WTC11 (cell line): ENCODE measurements around the gene EAF1. TPM values are rescaled to one million over a fixed set of nuclear protein-coding genes. Genes with fewer than 3 reads are reported as not detected.

Experiments
- ATAC-seq: fragments of 200-7000 bp; cut with Tn5 transposase; 2 replicates; pipeline ENCODE4 v1.10.0; 2021; ENCODE audit warnings: mild to moderate bottlenecking, moderate library complexity
- CTCF ChIA-PET: fragments of 300-600 bp; sonication (Branson Sonifier 250); formaldehyde crosslinking; loops from one replicate; lab custom pipeline; 2021; ENCODE audit warnings: antibody characterized with exemption; lab: Charles Lee
- POLR2A ChIA-PET: fragments of 350-600 bp; sonication (Branson Sonifier 250); formaldehyde crosslinking; loops from one replicate; lab custom pipeline; 2021; ENCODE audit warnings: antibody characterized with exemption; lab: Charles Lee
- DNase-seq: peaks from one replicate; pipeline ENCODE4 v3.0.0; 2021; ENCODE audit warnings: low spot score
- H3K27ac Mint-ChIP-seq: 2 replicates; pipeline ENCODE4 v1.8.0; 2021; ENCODE audit warnings: mixed read lengths
- H3K27me3 Mint-ChIP-seq: 2 replicates; pipeline ENCODE4 v1.8.0; 2021; ENCODE audit warnings: low read depth, mild to moderate bottlenecking, moderate library complexity, mixed read lengths
- H3K36me3 Mint-ChIP-seq: 2 replicates; pipeline ENCODE4 v1.8.0; 2021; ENCODE audit warnings: mixed read lengths
- H3K4me1 Mint-ChIP-seq: 2 replicates; pipeline ENCODE4 v1.8.0; 2022; ENCODE audit warnings: mixed read lengths
- H3K4me3 Mint-ChIP-seq: 2 replicates; pipeline ENCODE4 v1.8.0; 2021; ENCODE audit warnings: mild to moderate bottlenecking, moderate library complexity, mixed read lengths
- H3K9me3 Mint-ChIP-seq: 2 replicates; pipeline ENCODE4 v1.8.0; 2021; ENCODE audit warnings: mixed read lengths
- FOXK1 ChIP-seq: sonication (generic); formaldehyde crosslinking; IDR thresholded peaks from 2 replicates; pipeline ENCODE4 v1.8.0; 2022; ENCODE audit warnings: mild to moderate bottlenecking, moderate library complexity, missing genetic modification reagents
- GRHL2 ChIP-seq: fragments of 250-450 bp; sonication (Bioruptor Pico); IDR thresholded peaks from 2 replicates; pipeline ENCODE4 v1.8.0; 2022; ENCODE audit warnings: mild to moderate bottlenecking, moderate library complexity; ENCODE audit not compliant: insufficient replicate concordance, severe bottlenecking
- NFE2L1 ChIP-seq: sonication (generic); formaldehyde crosslinking; IDR thresholded peaks from 2 replicates; pipeline ENCODE4 v1.8.1; 2023; ENCODE audit warnings: missing genetic modification reagents
- NR3C1 ChIP-seq: sonication (generic); formaldehyde crosslinking; conservative IDR thresholded peaks from 2 replicates; pipeline ENCODE4 v1.8.1; 2023; ENCODE audit warnings: low read depth, mild to moderate bottlenecking, missing genetic modification reagents
- PRRX2 ChIP-seq: fragments of 250-450 bp; sonication (Bioruptor Pico); IDR thresholded peaks from 2 replicates; pipeline ENCODE4 v1.8.0; 2021; ENCODE audit warnings: mild to moderate bottlenecking
- RELA ChIP-seq: sonication (generic); formaldehyde crosslinking; IDR thresholded peaks from 2 replicates; pipeline ENCODE4 v1.8.1; 2022; ENCODE audit warnings: missing genetic modification reagents, mild to moderate bottlenecking, borderline replicate concordance
- TEAD4 ChIP-seq: sonication (generic); formaldehyde crosslinking; IDR thresholded peaks from 2 replicates; pipeline ENCODE4 v1.8.0; 2022; ENCODE audit warnings: mild to moderate bottlenecking, missing genetic modification reagents
- ZNF121 ChIP-seq: sonication (generic); formaldehyde crosslinking; IDR thresholded peaks from 2 replicates; pipeline ENCODE4 v1.8.0; 2023; ENCODE audit warnings: missing genetic modification reagents
- ZNF416 ChIP-seq: fragments of 250-450 bp; sonication (Bioruptor Pico); IDR thresholded peaks from 2 replicates; pipeline ENCODE4 v1.9.0; 2021; ENCODE audit warnings: mild to moderate bottlenecking, inconsistent platforms
- total RNA-seq: library from RNA; stranded (reverse); gene quantifications from 3 replicates; pipeline ENCODE4 v1.2.3, GENCODE V29; 2021
- TF ChIP-seq, protein P1 (sequence below): sonication (generic); formaldehyde crosslinking; IDR thresholded peaks from 2 replicates; pipeline ENCODE4 v1.8.0; 2023; ENCODE audit warnings: missing genetic modification reagents, mild to moderate bottlenecking, borderline replicate concordance
- TF ChIP-seq, protein P2 (sequence below): sonication (generic); formaldehyde crosslinking; IDR thresholded peaks from 2 replicates; pipeline ENCODE4 v1.8.0; 2022; ENCODE audit warnings: mild to moderate bottlenecking, missing genetic modification reagents
- TF ChIP-seq, protein P3 (sequence below): sonication (generic); formaldehyde crosslinking; IDR thresholded peaks from 2 replicates; pipeline ENCODE4 v1.8.0; 2023; ENCODE audit warnings: missing genetic modification reagents
- TF ChIP-seq, protein P4 (sequence below): sonication (generic); formaldehyde crosslinking; IDR thresholded peaks from 2 replicates; pipeline ENCODE4 v1.8.0; 2022; ENCODE audit warnings: mild to moderate bottlenecking, missing genetic modification reagents
- TF ChIP-seq, protein P5 (sequence below): sonication (generic); formaldehyde crosslinking; IDR thresholded peaks from 2 replicates; pipeline ENCODE4 v1.8.1; 2022; ENCODE audit warnings: missing genetic modification reagents, borderline replicate concordance
- TF ChIP-seq, protein P6 (sequence below): sonication (generic); formaldehyde crosslinking; IDR thresholded peaks from 2 replicates; pipeline ENCODE4 v1.8.0; 2022; ENCODE audit warnings: mild to moderate bottlenecking, missing genetic modification reagents
- TF ChIP-seq, protein P7 (sequence below): sonication (generic); formaldehyde crosslinking; IDR thresholded peaks from 2 replicates; pipeline ENCODE4 v1.8.1; 2023; ENCODE audit warnings: mild to moderate bottlenecking, missing genetic modification reagents
- TF ChIP-seq, protein P8 (sequence below): sonication (generic); formaldehyde crosslinking; IDR thresholded peaks from 2 replicates; pipeline ENCODE4 v1.8.1; 2023; ENCODE audit warnings: mild to moderate bottlenecking, missing genetic modification reagents, moderate library complexity
- TF ChIP-seq, protein P9 (sequence below): sonication (generic); formaldehyde crosslinking; conservative IDR thresholded peaks from 2 replicates; pipeline ENCODE4 v1.8.1; 2023; ENCODE audit warnings: mild to moderate bottlenecking, low read depth, missing genetic modification reagents, moderate library complexity
- TF ChIP-seq, protein P10 (sequence below): sonication (generic); formaldehyde crosslinking; IDR thresholded peaks from 2 replicates; pipeline ENCODE4 v1.8.1; 2023; ENCODE audit warnings: mild to moderate bottlenecking, missing genetic modification reagents, moderate library complexity

The EAF1 gene
- total RNA-seq, 1 experiment from 2014 or later = 25.4 TPM

DNA sequence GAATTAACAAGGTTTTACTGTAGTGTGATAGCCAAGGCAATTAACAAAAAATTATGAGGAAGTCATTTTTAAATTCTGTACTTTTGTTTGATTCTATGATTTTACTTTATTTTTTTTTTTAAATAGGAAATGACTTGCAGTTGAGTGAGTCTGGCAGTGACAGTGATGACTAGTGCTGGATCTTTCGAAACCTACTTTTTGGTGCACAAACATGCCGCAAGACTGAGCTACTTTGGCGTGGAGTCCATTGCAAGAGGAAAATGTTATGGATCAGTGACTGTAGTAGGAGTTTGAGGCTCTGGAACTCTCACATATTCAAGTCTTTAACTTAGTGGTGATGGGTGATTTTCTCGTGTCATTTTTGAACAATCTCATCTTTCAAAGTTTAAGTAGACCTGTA is 11.6 kb downstream of the EAF1 start (continued):
- TF ChIP-seq, protein P1, sequence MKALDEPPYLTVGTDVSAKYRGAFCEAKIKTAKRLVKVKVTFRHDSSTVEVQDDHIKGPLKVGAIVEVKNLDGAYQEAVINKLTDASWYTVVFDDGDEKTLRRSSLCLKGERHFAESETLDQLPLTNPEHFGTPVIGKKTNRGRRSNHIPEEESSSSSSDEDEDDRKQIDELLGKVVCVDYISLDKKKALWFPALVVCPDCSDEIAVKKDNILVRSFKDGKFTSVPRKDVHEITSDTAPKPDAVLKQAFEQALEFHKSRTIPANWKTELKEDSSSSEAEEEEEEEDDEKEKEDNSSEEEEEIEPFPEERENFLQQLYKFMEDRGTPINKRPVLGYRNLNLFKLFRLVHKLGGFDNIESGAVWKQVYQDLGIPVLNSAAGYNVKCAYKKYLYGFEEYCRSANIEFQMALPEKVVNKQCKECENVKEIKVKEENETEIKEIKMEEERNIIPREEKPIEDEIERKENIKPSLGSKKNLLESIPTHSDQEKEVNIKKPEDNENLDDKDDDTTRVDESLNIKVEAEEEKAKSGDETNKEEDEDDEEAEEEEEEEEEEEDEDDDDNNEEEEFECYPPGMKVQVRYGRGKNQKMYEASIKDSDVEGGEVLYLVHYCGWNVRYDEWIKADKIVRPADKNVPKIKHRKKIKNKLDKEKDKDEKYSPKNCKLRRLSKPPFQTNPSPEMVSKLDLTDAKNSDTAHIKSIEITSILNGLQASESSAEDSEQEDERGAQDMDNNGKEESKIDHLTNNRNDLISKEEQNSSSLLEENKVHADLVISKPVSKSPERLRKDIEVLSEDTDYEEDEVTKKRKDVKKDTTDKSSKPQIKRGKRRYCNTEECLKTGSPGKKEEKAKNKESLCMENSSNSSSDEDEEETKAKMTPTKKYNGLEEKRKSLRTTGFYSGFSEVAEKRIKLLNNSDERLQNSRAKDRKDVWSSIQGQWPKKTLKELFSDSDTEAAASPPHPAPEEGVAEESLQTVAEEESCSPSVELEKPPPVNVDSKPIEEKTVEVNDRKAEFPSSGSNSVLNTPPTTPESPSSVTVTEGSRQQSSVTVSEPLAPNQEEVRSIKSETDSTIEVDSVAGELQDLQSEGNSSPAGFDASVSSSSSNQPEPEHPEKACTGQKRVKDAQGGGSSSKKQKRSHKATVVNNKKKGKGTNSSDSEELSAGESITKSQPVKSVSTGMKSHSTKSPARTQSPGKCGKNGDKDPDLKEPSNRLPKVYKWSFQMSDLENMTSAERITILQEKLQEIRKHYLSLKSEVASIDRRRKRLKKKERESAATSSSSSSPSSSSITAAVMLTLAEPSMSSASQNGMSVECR = no peak
- TF ChIP-seq, protein P2, sequence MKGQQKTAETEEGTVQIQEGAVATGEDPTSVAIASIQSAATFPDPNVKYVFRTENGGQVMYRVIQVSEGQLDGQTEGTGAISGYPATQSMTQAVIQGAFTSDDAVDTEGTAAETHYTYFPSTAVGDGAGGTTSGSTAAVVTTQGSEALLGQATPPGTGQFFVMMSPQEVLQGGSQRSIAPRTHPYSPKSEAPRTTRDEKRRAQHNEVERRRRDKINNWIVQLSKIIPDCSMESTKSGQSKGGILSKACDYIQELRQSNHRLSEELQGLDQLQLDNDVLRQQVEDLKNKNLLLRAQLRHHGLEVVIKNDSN (CRISPR knock-in tag) = no peak
- TF ChIP-seq, protein P3, sequence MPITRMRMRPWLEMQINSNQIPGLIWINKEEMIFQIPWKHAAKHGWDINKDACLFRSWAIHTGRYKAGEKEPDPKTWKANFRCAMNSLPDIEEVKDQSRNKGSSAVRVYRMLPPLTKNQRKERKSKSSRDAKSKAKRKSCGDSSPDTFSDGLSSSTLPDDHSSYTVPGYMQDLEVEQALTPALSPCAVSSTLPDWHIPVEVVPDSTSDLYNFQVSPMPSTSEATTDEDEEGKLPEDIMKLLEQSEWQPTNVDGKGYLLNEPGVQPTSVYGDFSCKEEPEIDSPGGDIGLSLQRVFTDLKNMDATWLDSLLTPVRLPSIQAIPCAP (CRISPR knock-in tag) = no peak
- TF ChIP-seq, protein P4, sequence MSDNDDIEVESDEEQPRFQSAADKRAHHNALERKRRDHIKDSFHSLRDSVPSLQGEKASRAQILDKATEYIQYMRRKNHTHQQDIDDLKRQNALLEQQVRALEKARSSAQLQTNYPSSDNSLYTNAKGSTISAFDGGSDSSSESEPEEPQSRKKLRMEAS (CRISPR knock-in tag) = no peak
- no peak for TF ChIP-seq NR3C1
- TF ChIP-seq, protein P5, sequence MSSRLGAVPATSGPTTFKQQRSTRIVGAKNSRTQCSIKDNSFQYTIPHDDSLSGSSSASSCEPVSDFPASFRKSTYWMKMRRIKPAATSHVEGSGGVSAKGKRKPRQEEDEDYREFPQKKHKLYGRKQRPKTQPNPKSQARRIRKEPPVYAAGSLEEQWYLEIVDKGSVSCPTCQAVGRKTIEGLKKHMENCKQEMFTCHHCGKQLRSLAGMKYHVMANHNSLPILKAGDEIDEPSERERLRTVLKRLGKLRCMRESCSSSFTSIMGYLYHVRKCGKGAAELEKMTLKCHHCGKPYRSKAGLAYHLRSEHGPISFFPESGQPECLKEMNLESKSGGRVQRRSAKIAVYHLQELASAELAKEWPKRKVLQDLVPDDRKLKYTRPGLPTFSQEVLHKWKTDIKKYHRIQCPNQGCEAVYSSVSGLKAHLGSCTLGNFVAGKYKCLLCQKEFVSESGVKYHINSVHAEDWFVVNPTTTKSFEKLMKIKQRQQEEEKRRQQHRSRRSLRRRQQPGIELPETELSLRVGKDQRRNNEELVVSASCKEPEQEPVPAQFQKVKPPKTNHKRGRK (CRISPR knock-in tag) = no peak

DNA sequence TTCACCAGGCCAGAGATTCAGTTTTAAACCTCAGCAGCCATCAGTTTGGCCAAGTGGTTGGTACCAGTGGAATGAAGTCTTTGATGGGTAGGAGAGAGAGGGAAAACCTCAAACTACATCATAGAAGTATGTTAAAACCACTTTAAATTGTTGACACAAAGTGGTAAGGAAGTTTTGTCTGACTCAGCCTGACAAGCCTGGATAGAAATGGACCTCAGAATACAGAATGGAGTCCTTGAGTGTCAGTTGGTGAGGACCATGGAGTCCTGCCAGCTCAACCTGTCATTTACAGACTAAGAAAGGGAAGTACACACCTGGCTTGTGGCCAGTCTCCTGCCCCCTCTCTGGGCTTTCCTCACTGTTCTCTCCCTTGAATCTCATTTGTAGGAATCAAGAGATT is 12.1 kb downstream of the EAF1 start:
- peaks cover 68% of the 10 kb centered on the region for H3K36me3 Mint-ChIP-seq
- ChIA-PET POLR2A (no interaction called here), CTCF (no interaction called here)
- no peak for DNase-seq
- H3K27ac Mint-ChIP-seq = no peak overlapping the region
- no peak for ATAC-seq
- H3K4me3 Mint-ChIP-seq = no peak overlapping the region
- no peaks in the 10 kb centered on the region for H3K27me3 Mint-ChIP-seq
- no peaks in the 10 kb centered on the region for H3K9me3 Mint-ChIP-seq
- no peaks in the 10 kb centered on the region for H3K4me1 Mint-ChIP-seq
- TF ChIP-seq PRRX2 (CRISPR knock-in tag) = no peak
- no peak for TF ChIP-seq RELA
- TF ChIP-seq, protein P6, sequence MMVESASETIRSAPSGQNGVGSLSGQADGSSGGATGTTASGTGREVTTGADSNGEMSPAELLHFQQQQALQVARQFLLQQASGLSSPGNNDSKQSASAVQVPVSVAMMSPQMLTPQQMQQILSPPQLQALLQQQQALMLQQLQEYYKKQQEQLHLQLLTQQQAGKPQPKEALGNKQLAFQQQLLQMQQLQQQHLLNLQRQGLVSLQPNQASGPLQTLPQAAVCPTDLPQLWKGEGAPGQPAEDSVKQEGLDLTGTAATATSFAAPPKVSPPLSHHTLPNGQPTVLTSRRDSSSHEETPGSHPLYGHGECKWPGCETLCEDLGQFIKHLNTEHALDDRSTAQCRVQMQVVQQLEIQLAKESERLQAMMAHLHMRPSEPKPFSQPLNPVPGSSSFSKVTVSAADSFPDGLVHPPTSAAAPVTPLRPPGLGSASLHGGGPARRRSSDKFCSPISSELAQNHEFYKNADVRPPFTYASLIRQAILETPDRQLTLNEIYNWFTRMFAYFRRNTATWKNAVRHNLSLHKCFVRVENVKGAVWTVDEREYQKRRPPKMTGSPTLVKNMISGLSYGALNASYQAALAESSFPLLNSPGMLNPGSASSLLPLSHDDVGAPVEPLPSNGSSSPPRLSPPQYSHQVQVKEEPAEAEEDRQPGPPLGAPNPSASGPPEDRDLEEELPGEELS (CRISPR knock-in tag) = no peak
- no peak for TF ChIP-seq FOXK1
- TF ChIP-seq, protein P3 (CRISPR knock-in tag) = no peak
- TF ChIP-seq, protein P7, sequence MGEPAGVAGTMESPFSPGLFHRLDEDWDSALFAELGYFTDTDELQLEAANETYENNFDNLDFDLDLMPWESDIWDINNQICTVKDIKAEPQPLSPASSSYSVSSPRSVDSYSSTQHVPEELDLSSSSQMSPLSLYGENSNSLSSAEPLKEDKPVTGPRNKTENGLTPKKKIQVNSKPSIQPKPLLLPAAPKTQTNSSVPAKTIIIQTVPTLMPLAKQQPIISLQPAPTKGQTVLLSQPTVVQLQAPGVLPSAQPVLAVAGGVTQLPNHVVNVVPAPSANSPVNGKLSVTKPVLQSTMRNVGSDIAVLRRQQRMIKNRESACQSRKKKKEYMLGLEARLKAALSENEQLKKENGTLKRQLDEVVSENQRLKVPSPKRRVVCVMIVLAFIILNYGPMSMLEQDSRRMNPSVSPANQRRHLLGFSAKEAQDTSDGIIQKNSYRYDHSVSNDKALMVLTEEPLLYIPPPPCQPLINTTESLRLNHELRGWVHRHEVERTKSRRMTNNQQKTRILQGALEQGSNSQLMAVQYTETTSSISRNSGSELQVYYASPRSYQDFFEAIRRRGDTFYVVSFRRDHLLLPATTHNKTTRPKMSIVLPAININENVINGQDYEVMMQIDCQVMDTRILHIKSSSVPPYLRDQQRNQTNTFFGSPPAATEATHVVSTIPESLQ (CRISPR knock-in tag) = no peak
- TF ChIP-seq ZNF416 = no peak
- TF ChIP-seq, protein P8, sequence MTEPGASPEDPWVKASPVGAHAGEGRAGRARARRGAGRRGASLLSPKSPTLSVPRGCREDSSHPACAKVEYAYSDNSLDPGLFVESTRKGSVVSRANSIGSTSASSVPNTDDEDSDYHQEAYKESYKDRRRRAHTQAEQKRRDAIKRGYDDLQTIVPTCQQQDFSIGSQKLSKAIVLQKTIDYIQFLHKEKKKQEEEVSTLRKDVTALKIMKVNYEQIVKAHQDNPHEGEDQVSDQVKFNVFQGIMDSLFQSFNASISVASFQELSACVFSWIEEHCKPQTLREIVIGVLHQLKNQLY (CRISPR knock-in tag) = no peak
- no peak for TF ChIP-seq TEAD4 (CRISPR knock-in tag)
- TF ChIP-seq NFE2L1 (CRISPR knock-in tag) = no peak
- TF ChIP-seq, protein P9, sequence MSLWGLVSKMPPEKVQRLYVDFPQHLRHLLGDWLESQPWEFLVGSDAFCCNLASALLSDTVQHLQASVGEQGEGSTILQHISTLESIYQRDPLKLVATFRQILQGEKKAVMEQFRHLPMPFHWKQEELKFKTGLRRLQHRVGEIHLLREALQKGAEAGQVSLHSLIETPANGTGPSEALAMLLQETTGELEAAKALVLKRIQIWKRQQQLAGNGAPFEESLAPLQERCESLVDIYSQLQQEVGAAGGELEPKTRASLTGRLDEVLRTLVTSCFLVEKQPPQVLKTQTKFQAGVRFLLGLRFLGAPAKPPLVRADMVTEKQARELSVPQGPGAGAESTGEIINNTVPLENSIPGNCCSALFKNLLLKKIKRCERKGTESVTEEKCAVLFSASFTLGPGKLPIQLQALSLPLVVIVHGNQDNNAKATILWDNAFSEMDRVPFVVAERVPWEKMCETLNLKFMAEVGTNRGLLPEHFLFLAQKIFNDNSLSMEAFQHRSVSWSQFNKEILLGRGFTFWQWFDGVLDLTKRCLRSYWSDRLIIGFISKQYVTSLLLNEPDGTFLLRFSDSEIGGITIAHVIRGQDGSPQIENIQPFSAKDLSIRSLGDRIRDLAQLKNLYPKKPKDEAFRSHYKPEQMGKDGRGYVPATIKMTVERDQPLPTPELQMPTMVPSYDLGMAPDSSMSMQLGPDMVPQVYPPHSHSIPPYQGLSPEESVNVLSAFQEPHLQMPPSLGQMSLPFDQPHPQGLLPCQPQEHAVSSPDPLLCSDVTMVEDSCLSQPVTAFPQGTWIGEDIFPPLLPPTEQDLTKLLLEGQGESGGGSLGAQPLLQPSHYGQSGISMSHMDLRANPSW (CRISPR knock-in tag) = no peak
- TF ChIP-seq, protein P10, sequence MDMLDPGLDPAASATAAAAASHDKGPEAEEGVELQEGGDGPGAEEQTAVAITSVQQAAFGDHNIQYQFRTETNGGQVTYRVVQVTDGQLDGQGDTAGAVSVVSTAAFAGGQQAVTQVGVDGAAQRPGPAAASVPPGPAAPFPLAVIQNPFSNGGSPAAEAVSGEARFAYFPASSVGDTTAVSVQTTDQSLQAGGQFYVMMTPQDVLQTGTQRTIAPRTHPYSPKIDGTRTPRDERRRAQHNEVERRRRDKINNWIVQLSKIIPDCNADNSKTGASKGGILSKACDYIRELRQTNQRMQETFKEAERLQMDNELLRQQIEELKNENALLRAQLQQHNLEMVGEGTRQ (CRISPR knock-in tag) = no peak
- no peak for TF ChIP-seq GRHL2 (CRISPR knock-in tag)
- TF ChIP-seq ZNF121 (CRISPR knock-in tag) = no peak
